Chondrocyte (in vitro differentiated cells): ENCODE measurements around the gene TMEM119. TPM values are rescaled to one million over a fixed set of nuclear protein-coding genes. Genes with fewer than 3 reads are reported as not detected.

Experiments
- DNase-seq: peaks from one replicate; pipeline ENCODE4 v3.0.0; 2021; ENCODE audit warnings: mixed read lengths, low spot score
- H3K27ac Mint-ChIP-seq: one replicate; pipeline ENCODE4 v1.8.0; 2021; ENCODE audit warnings: mild to moderate bottlenecking, moderate library complexity, mixed read lengths; ENCODE audit not compliant: unreplicated experiment
- H3K27me3 Mint-ChIP-seq: 2 replicates; pipeline ENCODE4 v1.8.0; 2021; ENCODE audit warnings: low read depth, mixed read lengths
- H3K36me3 Mint-ChIP-seq: 2 replicates; pipeline ENCODE4 v1.8.0; 2021; ENCODE audit warnings: low read depth, mixed read lengths
- H3K4me1 Mint-ChIP-seq: 2 replicates; pipeline ENCODE4 v1.8.0; 2021; ENCODE audit warnings: low read depth, mild to moderate bottlenecking, mixed read lengths
- H3K4me3 Mint-ChIP-seq: one replicate; pipeline ENCODE4 v1.8.0; 2021; ENCODE audit warnings: mild to moderate bottlenecking, moderate library complexity, mixed read lengths; ENCODE audit not compliant: unreplicated experiment
- H3K9me3 Mint-ChIP-seq: 2 replicates; pipeline ENCODE4 v1.8.0; 2021; ENCODE audit warnings: low read depth, mixed read lengths
- long read RNA-seq: library from polyadenylated mRNA; stranded (forward); transcript quantifications from one replicate; pipeline ENCODE4 v2.0.0, GENCODE V29; 2021
- total RNA-seq: library from RNA; stranded (reverse); gene quantifications from 3 replicates; pipeline ENCODE4 v1.2.1, GENCODE V29; 2021
- TF ChIP-seq, protein P1 (sequence below): fragments of 200-600 bp; sonication (generic); IDR thresholded peaks from 2 replicates; pipeline ENCODE4 v1.5.0; 2021; ENCODE audit warnings: antibody characterized with exemption, mild to moderate bottlenecking, moderate library complexity

TMEM119 gene
- total RNA-seq = 46.7 to 122 TPM (median 48.3 TPM) in 3 replicates
- long read RNA-seq, transcript TMEM119-201 (2 exons, 2,707 nt) = major isoform, 67 of 108 reads
- long read RNA-seq, transcript TMEM119-202 (3 exons, 486 nt) = minor isoform, 18 of 108 reads
- long read RNA-seq, partial matches to known transcripts = 0 of 108 reads
- long read RNA-seq, other reads (novel, unspliced or antisense) = 23 of 108 reads

DNA sequence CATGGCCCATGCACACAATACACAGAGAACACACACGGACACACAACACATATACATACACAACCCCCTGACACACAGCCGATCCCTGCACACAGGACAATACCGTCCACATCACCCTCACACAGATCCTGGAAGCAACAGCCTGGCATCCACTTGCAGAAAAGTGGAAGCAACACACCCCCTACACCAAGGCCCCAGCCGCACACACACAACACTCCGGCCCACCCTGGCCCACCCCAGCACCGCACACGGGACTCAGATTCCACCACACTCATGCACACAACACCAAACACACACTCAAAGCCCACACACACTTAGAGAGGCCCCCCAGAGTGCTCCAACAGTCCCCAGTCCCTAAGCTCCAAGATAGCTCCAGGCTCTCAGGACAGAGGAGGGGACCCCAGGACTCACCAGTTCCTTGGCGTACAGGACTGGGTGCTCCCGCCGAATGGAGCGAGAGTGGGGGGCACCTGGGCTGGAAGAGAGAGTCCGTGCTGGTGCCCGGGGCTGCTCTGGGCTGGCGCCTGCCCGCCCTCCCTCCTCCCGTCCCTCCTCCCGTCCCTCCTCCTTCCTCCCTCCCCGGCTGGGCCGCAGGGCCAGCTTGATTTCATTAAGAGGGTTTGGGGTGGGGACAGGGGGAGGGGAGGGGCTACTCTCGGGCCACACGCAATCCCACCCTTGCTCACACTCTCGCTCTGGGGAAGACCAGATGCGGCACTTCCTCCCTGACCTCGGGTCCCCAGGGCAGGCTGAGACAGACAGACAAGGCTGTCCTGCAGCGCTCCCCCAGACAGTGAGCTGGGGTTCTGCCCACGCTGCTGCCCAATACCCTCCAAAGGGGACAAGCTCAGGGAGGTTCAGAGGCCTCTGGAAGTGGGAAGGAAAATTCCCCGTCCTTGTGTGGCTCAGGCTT is at the start of gene TMEM119:
TSS of gene TMEM119 (minus strand) at position 526 of the 913 bp plus-strand sequence. CDS start 5,701 bp downstream, outside the sequence.
- no peak within 1 kb of the TSS for H3K4me3 Mint-ChIP-seq
- TF ChIP-seq, protein P1, sequence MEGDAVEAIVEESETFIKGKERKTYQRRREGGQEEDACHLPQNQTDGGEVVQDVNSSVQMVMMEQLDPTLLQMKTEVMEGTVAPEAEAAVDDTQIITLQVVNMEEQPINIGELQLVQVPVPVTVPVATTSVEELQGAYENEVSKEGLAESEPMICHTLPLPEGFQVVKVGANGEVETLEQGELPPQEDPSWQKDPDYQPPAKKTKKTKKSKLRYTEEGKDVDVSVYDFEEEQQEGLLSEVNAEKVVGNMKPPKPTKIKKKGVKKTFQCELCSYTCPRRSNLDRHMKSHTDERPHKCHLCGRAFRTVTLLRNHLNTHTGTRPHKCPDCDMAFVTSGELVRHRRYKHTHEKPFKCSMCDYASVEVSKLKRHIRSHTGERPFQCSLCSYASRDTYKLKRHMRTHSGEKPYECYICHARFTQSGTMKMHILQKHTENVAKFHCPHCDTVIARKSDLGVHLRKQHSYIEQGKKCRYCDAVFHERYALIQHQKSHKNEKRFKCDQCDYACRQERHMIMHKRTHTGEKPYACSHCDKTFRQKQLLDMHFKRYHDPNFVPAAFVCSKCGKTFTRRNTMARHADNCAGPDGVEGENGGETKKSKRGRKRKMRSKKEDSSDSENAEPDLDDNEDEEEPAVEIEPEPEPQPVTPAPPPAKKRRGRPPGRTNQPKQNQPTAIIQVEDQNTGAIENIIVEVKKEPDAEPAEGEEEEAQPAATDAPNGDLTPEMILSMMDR = no peak
- H3K4me1 Mint-ChIP-seq = peaks cover 16% of the 10 kb centered on the region
- no peak for DNase-seq
- H3K9me3 Mint-ChIP-seq = no peaks in the 10 kb centered on the region
- H3K27ac Mint-ChIP-seq = peak within 1 kb of the TSS; percentile 29
- no peaks in the 10 kb centered on the region for H3K36me3 Mint-ChIP-seq
- H3K27me3 Mint-ChIP-seq = no peaks in the 10 kb centered on the region

DNA sequence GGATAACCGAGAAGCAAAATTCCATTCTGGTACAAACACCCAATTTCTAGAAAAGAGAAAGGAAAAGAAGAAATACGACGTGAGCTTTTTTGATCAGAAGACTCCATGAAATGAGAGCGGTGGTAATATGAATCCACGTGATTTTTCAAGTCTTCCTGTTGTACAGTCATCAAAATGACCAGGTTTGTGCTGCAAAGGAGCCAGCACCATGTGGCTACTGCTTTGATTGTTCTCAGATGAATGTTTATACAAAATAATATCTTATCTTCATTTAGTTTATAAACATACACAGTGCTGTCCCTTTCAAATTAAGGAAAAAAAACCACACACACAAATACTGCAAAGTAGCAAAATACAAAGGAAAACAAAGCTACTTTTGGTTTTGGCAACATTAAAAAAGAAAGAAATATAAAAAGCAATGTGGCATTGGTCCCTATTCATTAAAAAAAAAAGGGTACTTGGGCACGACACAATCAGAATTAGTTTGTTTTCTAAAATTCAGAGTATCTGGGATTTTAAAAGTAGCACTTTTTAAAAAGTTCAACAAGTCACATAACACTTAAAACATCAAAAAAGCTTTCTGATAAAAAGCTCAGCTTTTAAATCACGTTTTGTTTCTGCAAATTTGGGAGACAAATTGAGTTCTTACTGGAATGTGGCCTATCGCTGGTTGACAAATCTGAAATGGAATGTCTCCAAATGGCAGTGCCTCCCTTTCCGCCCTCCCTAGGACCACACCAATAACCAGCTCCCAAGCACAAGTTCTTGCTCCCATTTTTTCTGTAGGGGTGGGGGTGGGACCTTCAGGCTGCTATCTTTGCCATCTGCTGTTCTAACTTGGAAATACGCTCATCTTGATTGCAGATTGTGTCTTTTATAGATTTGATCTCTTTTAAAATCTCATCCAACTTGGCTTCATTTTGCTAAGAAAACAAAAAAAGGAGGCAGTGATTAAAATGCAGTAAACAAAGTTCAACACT is 49.0 kb upstream of the TMEM119 start:
- no peaks in the 10 kb centered on the region for H3K27me3 Mint-ChIP-seq
- DNase-seq = no peak
- H3K4me3 Mint-ChIP-seq = no peak overlapping the region

GRCh38 chr12:108645686-108646599 is 48.1 kb upstream of the TMEM119 start:
- Mint-ChIP-seq H3K4me1 (peaks cover 71% of the 10 kb centered on the region), H3K9me3 (no peaks in the 10 kb centered on the region), H3K4me3 (no peak overlapping the region), H3K36me3 (peaks cover 50% of the 10 kb centered on the region), H3K27me3 (no peaks in the 10 kb centered on the region), H3K27ac (peak overlapping the region; percentile 33)
- DNase-seq = no peak
- TF ChIP-seq, protein P1 = no peak

More for the DNA sequence above, 49.0 kb upstream of the TMEM119 start:
- Mint-ChIP-seq H3K4me1 (peaks cover 61% of the 10 kb centered on the region), H3K36me3 (peaks cover 50% of the 10 kb centered on the region), H3K9me3 (no peaks in the 10 kb centered on the region), H3K27ac (no peak overlapping the region)
- TF ChIP-seq, protein P1 = peak; percentile 42

GRCh38 chr12:108644811-108645120 is 46.9 kb upstream of the TMEM119 start:
- H3K27me3 Mint-ChIP-seq = no peaks in the 10 kb centered on the region
- no peak overlapping the region for H3K27ac Mint-ChIP-seq
- TF ChIP-seq, protein P1 = no peak
- peaks cover 70% of the 10 kb centered on the region for H3K4me1 Mint-ChIP-seq
- no peak overlapping the region for H3K4me3 Mint-ChIP-seq
- no peaks in the 10 kb centered on the region for H3K9me3 Mint-ChIP-seq
- no peak for DNase-seq
- H3K36me3 Mint-ChIP-seq = peaks cover 51% of the 10 kb centered on the region
